Measurements from ENCODE around the gene GM2A.
A peak's percentile ranks its signal among the peaks of the same experiment; 100 is the strongest.

The GM2A gene

GRCh38 chr5:151225475-151225874 lies 27.5 kb upstream of the GM2A start:
- no peak overlapping the region; the same call in 1 of the 2 replicates for H3K9ac ChIP-seq (ENCODE audit: low read length)
- peaks cover 31% of the 10 kb centered on the region for H3K79me2 ChIP-seq (ENCODE audit: insufficient read depth, low read length)
- H3K27ac ChIP-seq (ENCODE audit: low read depth, low read length, poor library complexity, severe bottlenecking), result peak overlapping the region; percentile 98
- no peak overlapping the region for H3K4me2 ChIP-seq (ENCODE audit: low read length)
- peaks cover 44% of the 10 kb centered on the region for H3K4me1 ChIP-seq (ENCODE audit: insufficient read depth, low read length, severe bottlenecking)
- no peaks in the 10 kb centered on the region for H3K9me3 ChIP-seq (ENCODE audit: low read length)
- H3K36me3 ChIP-seq (ENCODE audit: insufficient read depth, low read length), result peaks cover 30% of the 10 kb centered on the region; the same call in 1 of the 2 replicates
- TF ChIP-seq EZH2 (IDR thresholded peaks at IDR 0.05; ENCODE audit: borderline replicate concordance, low read length) (no peak), CTCF (IDR thresholded peaks at IDR 0.05; ENCODE audit: low read length) (no peak)
- no peaks in the 10 kb centered on the region; the same call in 1 of the 2 replicates for H3F3A ChIP-seq (ENCODE audit: insufficient read depth, low read length)
- no peaks in the 10 kb centered on the region for H3K27me3 ChIP-seq (ENCODE audit: insufficient read depth, low read length)
- H3K9me2 ChIP-seq (ENCODE audit: low read depth, low read length), result no peaks in the 10 kb centered on the region
- H4K20me1 ChIP-seq (ENCODE audit: insufficient read depth, low read length), result no peaks in the 10 kb centered on the region
- no peak overlapping the region for H2AFZ ChIP-seq (ENCODE audit: low read length)
- no peak overlapping the region for H3K4me3 ChIP-seq (ENCODE audit: low read depth, low read length, poor library complexity, severe bottlenecking)

- Histone ChIP-seq H3K9ac (ENCODE audit: low read length) (no peak overlapping the region), H3K36me3 (ENCODE audit: insufficient read depth, low read length) (peaks cover 6% of the 10 kb centered on the region; the same call in 1 of the 2 replicates), H3K4me1 (ENCODE audit: insufficient read depth, low read length, severe bottlenecking) (peaks cover 36% of the 10 kb centered on the region), H3K4me2 (ENCODE audit: low read length) (no peak overlapping the region), H3K9me2 (ENCODE audit: low read depth, low read length) (no peaks in the 10 kb centered on the region), H3K79me2 (ENCODE audit: insufficient read depth, low read length) (peaks cover 6% of the 10 kb centered on the region; the same call in 1 of the 2 replicates), H3F3A (ENCODE audit: insufficient read depth, low read length) (no peaks in the 10 kb centered on the region; the same call in 1 of the 2 replicates), H3K27me3 (ENCODE audit: insufficient read depth, low read length) (no peaks in the 10 kb centered on the region), H3K27ac (ENCODE audit: low read depth, low read length, poor library complexity, severe bottlenecking) (peak overlapping the region; percentile 48), H2AFZ (ENCODE audit: low read length) (no peak overlapping the region), H4K20me1 (ENCODE audit: insufficient read depth, low read length) (no peaks in the 10 kb centered on the region), H3K4me3 (ENCODE audit: low read depth, low read length, poor library complexity, severe bottlenecking) (no peak overlapping the region), H3K9me3 (ENCODE audit: low read length) (no peaks in the 10 kb centered on the region)
- TF ChIP-seq EZH2 (IDR thresholded peaks at IDR 0.05; ENCODE audit: borderline replicate concordance, low read length) (no peak), CTCF (IDR thresholded peaks at IDR 0.05; ENCODE audit: low read length) (no peak)
Measured at GRCh38 chr5:151227918-151228447, 25.0 kb upstream of the GM2A start.

- Histone ChIP-seq H3K4me2 (ENCODE audit: low read length) (no peak overlapping the region), H3K27ac (ENCODE audit: low read depth, low read length, poor library complexity, severe bottlenecking) (no peak overlapping the region), H3F3A (ENCODE audit: insufficient read depth, low read length) (no peaks in the 10 kb centered on the region; the same call in 1 of the 2 replicates), H3K9ac (ENCODE audit: low read length) (no peak overlapping the region), H3K36me3 (ENCODE audit: insufficient read depth, low read length) (no peaks in the 10 kb centered on the region), H3K79me2 (ENCODE audit: insufficient read depth, low read length) (no peaks in the 10 kb centered on the region), H3K9me2 (ENCODE audit: low read depth, low read length) (no peaks in the 10 kb centered on the region), H3K4me3 (ENCODE audit: low read depth, low read length, poor library complexity, severe bottlenecking) (no peak overlapping the region), H3K4me1 (ENCODE audit: insufficient read depth, low read length, severe bottlenecking) (peaks cover 45% of the 10 kb centered on the region), H3K9me3 (ENCODE audit: low read length) (no peaks in the 10 kb centered on the region), H3K27me3 (ENCODE audit: insufficient read depth, low read length) (no peaks in the 10 kb centered on the region), H4K20me1 (ENCODE audit: insufficient read depth, low read length) (no peaks in the 10 kb centered on the region), H2AFZ (ENCODE audit: low read length) (no peak overlapping the region)
- TF ChIP-seq EZH2 (IDR thresholded peaks at IDR 0.05; ENCODE audit: borderline replicate concordance, low read length) (no peak), CTCF (IDR thresholded peaks at IDR 0.05; ENCODE audit: low read length) (no peak)
Measured at GRCh38 chr5:151228986-151229385, 24.0 kb upstream of the GM2A start.
